Neural crest cell (in vitro differentiated cells): ENCODE data around the gene SCD5. TPM values are rescaled to one million over a fixed set of nuclear protein-coding genes. Genes with fewer than 3 reads are reported as not detected.
A peak's percentile ranks its signal among the peaks of the same experiment; 100 is the strongest.
"Not testable (repeated sequence)": the region's sequence is repeated elsewhere in the genome, so short reads cannot be mapped to it uniquely, and the experiment has no call there.

ENCODE experiments used
- DNase-seq: peaks from one replicate; pipeline ENCODE4 v3.0.0; 2021; ENCODE audit warnings: low read depth, mixed read lengths, low spot score
- H3K27ac Mint-ChIP-seq: one replicate; pipeline ENCODE4 v1.8.0; 2021; ENCODE audit warnings: mild to moderate bottlenecking, mixed read lengths; ENCODE audit not compliant: unreplicated experiment
- H3K27me3 Mint-ChIP-seq: 2 replicates; pipeline ENCODE4 v1.8.0; 2021; ENCODE audit warnings: low read depth, mild to moderate bottlenecking, mixed read lengths
- H3K36me3 Mint-ChIP-seq: 2 replicates; pipeline ENCODE4 v1.8.0; 2021; ENCODE audit warnings: low read depth, mild to moderate bottlenecking, mixed read lengths
- H3K4me1 Mint-ChIP-seq: 2 replicates; pipeline ENCODE4 v1.8.0; 2021; ENCODE audit warnings: mixed read lengths
- H3K4me3 Mint-ChIP-seq: one replicate; pipeline ENCODE4 v1.8.0; 2021; ENCODE audit warnings: mild to moderate bottlenecking, mixed read lengths
- H3K9me3 Mint-ChIP-seq: 2 replicates; pipeline ENCODE4 v1.8.0; 2021; ENCODE audit warnings: mixed read lengths
- CTCF ChIP-seq: fragments of 200-600 bp; sonication (generic); conservative IDR thresholded peaks from 2 replicates; pipeline ENCODE4 v1.5.0; 2021; ENCODE audit warnings: antibody characterized with exemption, mild to moderate bottlenecking
- long read RNA-seq: library from polyadenylated mRNA; unstranded; transcript quantifications from one replicate; pipeline ENCODE4 v2.0.0, GENCODE V29; 2020
- total RNA-seq: library from RNA; stranded (reverse); gene quantifications from 2 replicates; pipeline ENCODE4 v1.2.1, GENCODE V29; 2021

SCD5 gene
- 39.5 and 40.7 TPM in 2 replicates for total RNA-seq
- long read RNA-seq, transcript SCD5-202 (5 exons, 3,101 nt): major isoform, 7 of 17 reads
- long read RNA-seq, partial matches to known transcripts: 9 of 17 reads
- long read RNA-seq, other reads (novel, unspliced or antisense): 1 of 17 reads

GRCh38 chr4:82798168-82799005, at the start of gene SCD5:
Gene SCD5 (minus strand): TSS chr4:82798796. CDS start chr4:82798537, 259 bp downstream.
- TF ChIP-seq CTCF: no peak
- Mint-ChIP-seq H3K9me3 (no peaks in the 10 kb centered on the region), H3K27ac (peak within 1 kb of the TSS; percentile 86), H3K27me3 (peaks cover 24% of the 10 kb centered on the region), H3K4me1 (peaks cover 42% of the 10 kb centered on the region), H3K36me3 (no peaks in the 10 kb centered on the region), H3K4me3 (peak within 1 kb of the TSS; percentile 95)
- DNase-seq: peak; percentile 57

GRCh38 chr4:82842593-82842992, 44.0 kb upstream of the SCD5 start:
- no peak overlapping the region for H3K4me3 Mint-ChIP-seq
- peak; percentile 46 for TF ChIP-seq CTCF
- no peak overlapping the region for H3K27ac Mint-ChIP-seq
- no peak for DNase-seq
- no peaks in the 10 kb centered on the region for H3K9me3 Mint-ChIP-seq
- H3K27me3 Mint-ChIP-seq: no peaks in the 10 kb centered on the region
- peaks cover 4% of the 10 kb centered on the region for H3K4me1 Mint-ChIP-seq
- H3K36me3 Mint-ChIP-seq: peaks cover 20% of the 10 kb centered on the region

GRCh38 chr4:82839624-82840023, 41.0 kb upstream of the SCD5 start:
- Mint-ChIP-seq H3K4me1 (no peaks in the 10 kb centered on the region), H3K4me3 (no peak overlapping the region), H3K9me3 (no peaks in the 10 kb centered on the region), H3K27ac (no peak overlapping the region), H3K27me3 (no peaks in the 10 kb centered on the region), H3K36me3 (peaks cover 21% of the 10 kb centered on the region)
- no peak for DNase-seq
- TF ChIP-seq CTCF: no peak

GRCh38 chr4:82833696-82834313, 35.2 kb upstream of the SCD5 start:
- H3K27ac Mint-ChIP-seq: no peak overlapping the region
- peaks cover 12% of the 10 kb centered on the region for H3K9me3 Mint-ChIP-seq
- no peaks in the 10 kb centered on the region for H3K27me3 Mint-ChIP-seq
- peaks cover 32% of the 10 kb centered on the region for H3K36me3 Mint-ChIP-seq
- no peak for DNase-seq
- no peak for TF ChIP-seq CTCF
- H3K4me1 Mint-ChIP-seq: no peaks in the 10 kb centered on the region
- no peak overlapping the region for H3K4me3 Mint-ChIP-seq

GRCh38 chr4:82833060-82833459, 34.5 kb upstream of the SCD5 start:
- H3K36me3 Mint-ChIP-seq: peaks cover 34% of the 10 kb centered on the region
- not testable (repeated sequence) for H3K27me3 Mint-ChIP-seq, H3K4me1 Mint-ChIP-seq, H3K4me3 Mint-ChIP-seq, DNase-seq, H3K27ac Mint-ChIP-seq
- peaks cover 12% of the 10 kb centered on the region for H3K9me3 Mint-ChIP-seq

GRCh38 chr4:82825425-82825824, 26.8 kb upstream of the SCD5 start:
- no peaks in the 10 kb centered on the region for H3K27me3 Mint-ChIP-seq
- H3K9me3 Mint-ChIP-seq: no peaks in the 10 kb centered on the region
- no peak overlapping the region for H3K27ac Mint-ChIP-seq
- peaks cover 28% of the 10 kb centered on the region for H3K36me3 Mint-ChIP-seq
- TF ChIP-seq CTCF: no peak
- H3K4me1 Mint-ChIP-seq: no peaks in the 10 kb centered on the region
- no peak overlapping the region for H3K4me3 Mint-ChIP-seq
- no peak for DNase-seq
